NOMO-1 treated with dmso at 0.1 percent for 144 hours (cell line): Measurements from ENCODE around the gene FMNL2.

Experiments
- DNase-seq: peaks from one replicate; lab custom pipeline; 2025; ENCODE audit not compliant: unreplicated experiment; lab: John Stamatoyannopoulos, UW

The FMNL2 gene

GRCh38 chr2:152400607-152401214 is 65.7 kb downstream of the FMNL2 start:
- no peak for DNase-seq

- DNase-seq: no peak
Observed at GRCh38 chr2:152402780-152403759, 68.1 kb downstream of the FMNL2 start.

GRCh38 chr2:152405206-152406118 is 70.5 kb downstream of the FMNL2 start:
- no peak for DNase-seq

GRCh38 chr2:152406119-152406835 is 71.3 kb downstream of the FMNL2 start:
- no peak for DNase-seq

- no peak for DNase-seq
Observed at GRCh38 chr2:152406836-152407161, 71.8 kb downstream of the FMNL2 start.

- no peak for DNase-seq
Observed at GRCh38 chr2:152407204-152407721, 72.3 kb downstream of the FMNL2 start.

GRCh38 chr2:152407806-152408205 is 72.8 kb downstream of the FMNL2 start:
- DNase-seq: no peak

GRCh38 chr2:152408254-152408653 is 73.3 kb downstream of the FMNL2 start:
- DNase-seq: no peak

GRCh38 chr2:152409386-152410164 is 74.6 kb downstream of the FMNL2 start:
- no peak for DNase-seq

- no peak for DNase-seq
Observed at GRCh38 chr2:152410165-152410597, 75.2 kb downstream of the FMNL2 start.

GRCh38 chr2:152411154-152411553 is 76.2 kb downstream of the FMNL2 start:
- no peak for DNase-seq

- no peak for DNase-seq
Observed at GRCh38 chr2:152413228-152414030, 78.5 kb downstream of the FMNL2 start.

- no peak for DNase-seq
Observed at GRCh38 chr2:152415231-152415642, 80.3 kb downstream of the FMNL2 start.

- DNase-seq: no peak
Observed at GRCh38 chr2:152415796-152416195, 80.8 kb downstream of the FMNL2 start.

GRCh38 chr2:152418688-152419087 is 83.7 kb downstream of the FMNL2 start:
- no peak for DNase-seq

- no peak for DNase-seq
Observed at GRCh38 chr2:152419944-152420343, 85.0 kb downstream of the FMNL2 start.

GRCh38 chr2:152420363-152420762 is 85.4 kb downstream of the FMNL2 start:
- no peak for DNase-seq

- no peak for DNase-seq
Observed at GRCh38 chr2:152420936-152421335, 86.0 kb downstream of the FMNL2 start.
